ENCODE measurements around the gene CREM. TPM values are rescaled to one million over a fixed set of nuclear protein-coding genes. Genes with fewer than 3 reads are reported as not detected.

The CREM gene
- total RNA-seq, 1 donor = 16.6 TPM

DNA sequence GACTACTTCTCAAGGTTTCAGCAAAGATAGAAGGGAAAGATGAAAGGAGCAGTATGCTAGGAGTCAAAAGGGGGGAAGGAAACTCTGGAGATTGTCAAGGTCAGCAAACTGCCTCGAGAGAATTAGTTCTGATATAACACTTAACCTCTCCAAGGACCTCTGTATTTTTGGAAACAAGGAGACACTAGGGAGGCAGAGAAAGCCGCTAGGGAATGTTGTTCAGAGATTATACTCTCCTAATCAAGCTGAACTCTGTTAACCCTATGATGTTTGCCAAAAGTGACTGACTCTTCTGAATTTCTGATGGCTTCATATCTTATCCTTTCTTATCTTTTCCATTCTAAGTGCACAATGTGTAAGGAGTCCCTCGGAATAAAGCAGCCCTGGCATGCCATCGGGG lies 27.1 kb downstream of the CREM start:
- Histone ChIP-seq H3K27ac (ENCODE audit: low read depth, low read length) (no peak overlapping the region), H3K4me3 (ENCODE audit: insufficient read depth, low read length) (no peak overlapping the region), H3K27me3 (ENCODE audit: insufficient read depth, low read length) (no peaks in the 10 kb centered on the region), H3K9me3 (ENCODE audit: low read depth, low read length) (no peaks in the 10 kb centered on the region), H3K4me1 (ENCODE audit: insufficient read depth, low read length) (no peaks in the 10 kb centered on the region), H3K36me3 (ENCODE audit: insufficient read depth, low read length) (no peaks in the 10 kb centered on the region), H3K79me2 (ENCODE audit: insufficient read depth, low read length) (no peaks in the 10 kb centered on the region), H3K4me2 (ENCODE audit: insufficient read depth, low read length) (no peak overlapping the region), H2AFZ (ENCODE audit: low read length) (no peak overlapping the region), H4K20me1 (ENCODE audit: insufficient read depth, low read length) (no peaks in the 10 kb centered on the region)
- DNase-seq (ENCODE audit: insufficient read length, low spot score, missing footprints) = no peak
- TF ChIP-seq, protein P1, sequence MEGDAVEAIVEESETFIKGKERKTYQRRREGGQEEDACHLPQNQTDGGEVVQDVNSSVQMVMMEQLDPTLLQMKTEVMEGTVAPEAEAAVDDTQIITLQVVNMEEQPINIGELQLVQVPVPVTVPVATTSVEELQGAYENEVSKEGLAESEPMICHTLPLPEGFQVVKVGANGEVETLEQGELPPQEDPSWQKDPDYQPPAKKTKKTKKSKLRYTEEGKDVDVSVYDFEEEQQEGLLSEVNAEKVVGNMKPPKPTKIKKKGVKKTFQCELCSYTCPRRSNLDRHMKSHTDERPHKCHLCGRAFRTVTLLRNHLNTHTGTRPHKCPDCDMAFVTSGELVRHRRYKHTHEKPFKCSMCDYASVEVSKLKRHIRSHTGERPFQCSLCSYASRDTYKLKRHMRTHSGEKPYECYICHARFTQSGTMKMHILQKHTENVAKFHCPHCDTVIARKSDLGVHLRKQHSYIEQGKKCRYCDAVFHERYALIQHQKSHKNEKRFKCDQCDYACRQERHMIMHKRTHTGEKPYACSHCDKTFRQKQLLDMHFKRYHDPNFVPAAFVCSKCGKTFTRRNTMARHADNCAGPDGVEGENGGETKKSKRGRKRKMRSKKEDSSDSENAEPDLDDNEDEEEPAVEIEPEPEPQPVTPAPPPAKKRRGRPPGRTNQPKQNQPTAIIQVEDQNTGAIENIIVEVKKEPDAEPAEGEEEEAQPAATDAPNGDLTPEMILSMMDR (IDR thresholded peaks at IDR 0.05; ENCODE audit: extremely low read depth, low read depth, low read length) = no peak

DNA sequence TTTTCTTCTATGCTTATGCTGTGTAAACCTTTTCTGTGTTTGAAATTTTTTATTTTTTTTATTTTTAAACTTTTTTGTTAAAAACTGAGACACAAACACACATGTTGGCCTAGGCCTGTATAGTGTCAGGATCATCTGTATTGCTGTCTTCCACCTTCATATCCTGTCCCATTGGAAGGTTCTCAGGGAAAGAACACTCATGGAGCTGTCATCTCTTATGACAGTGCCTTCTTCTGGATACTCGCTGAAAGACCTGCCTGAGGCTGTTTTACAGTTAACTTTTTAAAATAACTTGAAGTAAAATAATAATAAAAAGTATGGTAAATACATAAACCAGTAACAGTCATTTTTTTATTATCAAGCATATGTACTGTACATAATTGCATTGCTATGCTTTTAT lies 34.1 kb downstream of the CREM start:
- H3K4me1 ChIP-seq (ENCODE audit: insufficient read depth, low read length) = no peaks in the 10 kb centered on the region
- no peaks in the 10 kb centered on the region for H3K79me2 ChIP-seq (ENCODE audit: insufficient read depth, low read length)
- no peak overlapping the region for H2AFZ ChIP-seq (ENCODE audit: low read length)
- DNase-seq (ENCODE audit: insufficient read length, low spot score, missing footprints) = no peak
- TF ChIP-seq, protein P1 (IDR thresholded peaks at IDR 0.05; ENCODE audit: extremely low read depth, low read depth, low read length) = no peak
- H3K9me3 ChIP-seq (ENCODE audit: low read depth, low read length) = no peaks in the 10 kb centered on the region
- H3K36me3 ChIP-seq (ENCODE audit: insufficient read depth, low read length) = no peaks in the 10 kb centered on the region
- H3K4me2 ChIP-seq (ENCODE audit: insufficient read depth, low read length) = no peak overlapping the region
- no peak overlapping the region for H3K27ac ChIP-seq (ENCODE audit: low read depth, low read length)
- H4K20me1 ChIP-seq (ENCODE audit: insufficient read depth, low read length) = no peaks in the 10 kb centered on the region
- no peaks in the 10 kb centered on the region for H3K27me3 ChIP-seq (ENCODE audit: insufficient read depth, low read length)
- H3K4me3 ChIP-seq (ENCODE audit: insufficient read depth, low read length) = no peak overlapping the region

DNA sequence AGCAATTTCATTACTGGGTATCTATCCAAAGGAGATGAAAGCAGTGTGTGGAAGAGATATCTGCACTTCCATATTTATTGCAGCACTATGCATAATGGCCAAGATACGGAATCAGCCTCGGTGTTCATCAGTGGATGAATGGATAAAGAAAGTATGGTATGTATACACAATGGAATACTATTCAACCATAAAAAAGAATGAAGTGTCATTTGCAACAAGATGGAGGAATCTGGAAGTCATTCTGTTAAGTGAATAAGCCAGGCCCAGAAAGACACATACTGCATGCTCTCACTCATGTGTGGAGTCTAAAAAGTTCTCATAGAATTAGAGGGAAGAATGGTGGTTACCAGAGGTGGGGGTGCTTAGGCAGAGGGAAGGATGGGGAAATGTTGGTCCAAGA lies 35.3 kb downstream of the CREM start:
- Histone ChIP-seq H3K79me2 (ENCODE audit: insufficient read depth, low read length) (no peaks in the 10 kb centered on the region), H4K20me1 (ENCODE audit: insufficient read depth, low read length) (no peaks in the 10 kb centered on the region), H3K27ac (ENCODE audit: low read depth, low read length) (no peak overlapping the region), H3K27me3 (ENCODE audit: insufficient read depth, low read length) (no peaks in the 10 kb centered on the region), H3K36me3 (ENCODE audit: insufficient read depth, low read length) (no peaks in the 10 kb centered on the region), H3K4me1 (ENCODE audit: insufficient read depth, low read length) (no peaks in the 10 kb centered on the region), H3K4me2 (ENCODE audit: insufficient read depth, low read length) (no peak overlapping the region), H2AFZ (ENCODE audit: low read length) (no peak overlapping the region), H3K4me3 (ENCODE audit: insufficient read depth, low read length) (no peak overlapping the region), H3K9me3 (ENCODE audit: low read depth, low read length) (no peaks in the 10 kb centered on the region)
- no peak for DNase-seq (ENCODE audit: insufficient read length, low spot score, missing footprints)
- TF ChIP-seq, protein P1 (IDR thresholded peaks at IDR 0.05; ENCODE audit: extremely low read depth, low read depth, low read length) = no peak

DNA sequence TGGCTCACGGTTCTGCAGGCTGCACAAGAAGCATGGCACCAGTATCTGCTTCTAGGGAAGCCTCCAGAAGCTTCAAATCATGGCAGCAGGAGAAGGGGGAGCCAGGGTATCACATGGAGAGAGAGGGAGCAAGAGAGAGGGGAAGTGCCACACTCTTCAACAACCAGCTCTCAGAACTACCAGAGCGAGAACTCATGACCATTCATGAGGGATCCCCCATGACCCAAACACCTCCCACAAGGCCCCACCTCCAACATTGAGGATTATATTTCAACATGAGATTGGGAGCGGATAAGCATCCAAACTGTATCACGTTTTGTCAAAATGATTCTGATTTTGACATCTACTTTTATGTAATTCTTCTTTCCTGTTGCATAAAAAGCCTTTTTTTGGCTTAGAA lies 38.5 kb downstream of the CREM start:
- TF ChIP-seq, protein P1 (IDR thresholded peaks at IDR 0.05; ENCODE audit: extremely low read depth, low read depth, low read length) = no peak
- no peak for DNase-seq (ENCODE audit: insufficient read length, low spot score, missing footprints)
- Histone ChIP-seq H3K4me2 (ENCODE audit: insufficient read depth, low read length) (no peak overlapping the region), H2AFZ (ENCODE audit: low read length) (no peak overlapping the region), H3K27me3 (ENCODE audit: insufficient read depth, low read length) (no peaks in the 10 kb centered on the region), H4K20me1 (ENCODE audit: insufficient read depth, low read length) (no peaks in the 10 kb centered on the region), H3K36me3 (ENCODE audit: insufficient read depth, low read length) (no peaks in the 10 kb centered on the region), H3K4me1 (ENCODE audit: insufficient read depth, low read length) (no peaks in the 10 kb centered on the region), H3K27ac (ENCODE audit: low read depth, low read length) (no peak overlapping the region), H3K4me3 (ENCODE audit: insufficient read depth, low read length) (no peak overlapping the region), H3K9me3 (ENCODE audit: low read depth, low read length) (no peaks in the 10 kb centered on the region), H3K79me2 (ENCODE audit: insufficient read depth, low read length) (no peaks in the 10 kb centered on the region)
